Ascending aorta (tissue), 2 donors: ENCODE data around the gene GALNT12. TPM values are rescaled to one million over a fixed set of nuclear protein-coding genes. Genes with fewer than 3 reads are reported as not detected.

Experiments used
- DNase-seq, 2 donors: peaks; one replicate each; pipeline ENCODE4 v3.0.0-alpha.2; 2019; ENCODE audit warnings: low spot score in 2 of 2
- H3K27ac ChIP-seq, 2 donors: fragments of 200-600 bp; sonication (generic); one replicate each; pipeline ENCODE4 v1.5.1; 2016 to 2017; ENCODE audit warnings: mild to moderate bottlenecking in 1 of 2
- H3K27me3 ChIP-seq: fragments of 200-600 bp; sonication (generic); one replicate; pipeline ENCODE4 v1.5.1; 2017
- H3K36me3 ChIP-seq, 2 donors: fragments of 200-600 bp; sonication (generic); one replicate each; pipeline ENCODE4 v1.5.1; 2016
- H3K4me1 ChIP-seq, 2 donors: fragments of 200-600 bp; sonication (generic); one replicate each; pipeline ENCODE4 v1.5.1; 2016 to 2017; ENCODE audit warnings: mild to moderate bottlenecking in 1 of 2
- H3K4me3 ChIP-seq, 2 donors: fragments of 200-600 bp; sonication (generic); one replicate each; pipeline ENCODE4 v1.5.1; 2016 to 2017; ENCODE audit warnings: mild to moderate bottlenecking in 1 of 2
- H3K9me3 ChIP-seq, 2 donors: fragments of 200-600 bp; sonication (generic); one replicate each; pipeline ENCODE4 v1.5.1; 2016
- intact Hi-C: fragments of 100-400 bp; cut with DNase I; formaldehyde crosslinking; loops from one replicate; pipeline ENCODE4 v1.15.1; 2023
- total RNA-seq: library from RNA; depleted of rRNA; stranded (reverse); fragments of >200 nt; gene quantifications from one replicate; pipeline ENCODE4 v1.1.0, GENCODE V29; 2016
- TF ChIP-seq, protein P1 (sequence below), 3 experiments: fragments of 200-600 bp in 2 of 3; fragments of 450-650 bp in 1 of 3; sonication (generic) in 2 of 3; IDR thresholded peaks; one replicate each; pipeline ENCODE4 v1.5.1; 2016 to 2019; ENCODE audit warnings: antibody characterized with exemption in 3 of 3, mild to moderate bottlenecking in 1 of 3, moderate library complexity in 1 of 3

Gene GALNT12
- total RNA-seq, 1 donor from 2014 or later: 0.53 TPM

GRCh38 chr9:98879094-98879962 is 71.9 kb downstream of the GALNT12 start:
- H3K4me1 ChIP-seq: no peaks in the 10 kb centered on the region
- TF ChIP-seq, protein P1, sequence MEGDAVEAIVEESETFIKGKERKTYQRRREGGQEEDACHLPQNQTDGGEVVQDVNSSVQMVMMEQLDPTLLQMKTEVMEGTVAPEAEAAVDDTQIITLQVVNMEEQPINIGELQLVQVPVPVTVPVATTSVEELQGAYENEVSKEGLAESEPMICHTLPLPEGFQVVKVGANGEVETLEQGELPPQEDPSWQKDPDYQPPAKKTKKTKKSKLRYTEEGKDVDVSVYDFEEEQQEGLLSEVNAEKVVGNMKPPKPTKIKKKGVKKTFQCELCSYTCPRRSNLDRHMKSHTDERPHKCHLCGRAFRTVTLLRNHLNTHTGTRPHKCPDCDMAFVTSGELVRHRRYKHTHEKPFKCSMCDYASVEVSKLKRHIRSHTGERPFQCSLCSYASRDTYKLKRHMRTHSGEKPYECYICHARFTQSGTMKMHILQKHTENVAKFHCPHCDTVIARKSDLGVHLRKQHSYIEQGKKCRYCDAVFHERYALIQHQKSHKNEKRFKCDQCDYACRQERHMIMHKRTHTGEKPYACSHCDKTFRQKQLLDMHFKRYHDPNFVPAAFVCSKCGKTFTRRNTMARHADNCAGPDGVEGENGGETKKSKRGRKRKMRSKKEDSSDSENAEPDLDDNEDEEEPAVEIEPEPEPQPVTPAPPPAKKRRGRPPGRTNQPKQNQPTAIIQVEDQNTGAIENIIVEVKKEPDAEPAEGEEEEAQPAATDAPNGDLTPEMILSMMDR (IDR thresholded peaks at IDR 0.05): no peak
- H3K27me3 ChIP-seq: no peaks in the 10 kb centered on the region
- intact Hi-C loops: no loop called here
- H3K4me3 ChIP-seq: no peak overlapping the region
- H3K27ac ChIP-seq: no peak overlapping the region
- no peaks in the 10 kb centered on the region for H3K36me3 ChIP-seq
- no peaks in the 10 kb centered on the region for H3K9me3 ChIP-seq
- DNase-seq: peak in 1 of 2 donors; percentile 21

GRCh38 chr9:98879963-98880310 is 72.5 kb downstream of the GALNT12 start:
- intact Hi-C loops: no loop called here
- Histone ChIP-seq H3K36me3 (no peaks in the 10 kb centered on the region), H3K4me3 (no peak overlapping the region), H3K27me3 (no peaks in the 10 kb centered on the region), H3K4me1 (no peaks in the 10 kb centered on the region), H3K27ac (no peak overlapping the region), H3K9me3 (no peaks in the 10 kb centered on the region)
- TF ChIP-seq, protein P1 (IDR thresholded peaks at IDR 0.05): no peak
- DNase-seq: peak in 1 of 2 donors; percentile 63

DNA sequence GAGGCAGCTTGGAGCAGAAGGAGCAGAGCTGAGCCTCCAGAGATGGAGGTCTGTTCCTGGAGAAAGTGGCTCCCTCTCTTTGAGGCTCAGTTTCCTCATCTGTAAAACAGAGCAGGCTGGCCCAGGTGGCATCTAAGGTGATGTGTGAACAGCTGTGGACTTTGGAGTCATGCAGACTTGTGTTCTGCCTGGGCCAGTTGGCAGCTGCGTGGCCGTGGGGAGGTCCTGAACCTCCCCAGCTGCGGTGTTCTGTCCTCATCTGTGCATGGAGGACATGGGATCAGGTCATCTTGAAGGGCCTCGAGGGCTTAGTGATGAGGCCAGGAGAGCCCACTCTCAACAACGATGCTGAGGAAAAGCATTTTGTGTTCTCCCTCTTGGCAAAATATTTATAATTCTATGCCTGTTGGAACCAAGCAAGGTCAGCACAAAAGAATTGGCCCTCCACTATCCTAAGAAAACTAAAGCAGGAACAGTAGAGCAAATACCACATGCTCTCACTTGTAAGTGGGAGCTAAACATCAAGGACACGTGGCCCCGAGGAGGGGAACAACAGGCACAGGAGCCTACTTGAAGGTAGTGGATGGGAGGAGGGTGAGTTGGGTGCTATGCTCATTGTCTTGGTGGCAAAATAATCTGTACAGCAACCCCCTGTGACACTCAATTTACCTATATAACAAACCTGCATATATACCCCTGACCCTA is 73.0 kb downstream of the GALNT12 start:
- intact Hi-C loops: no loop called here
- H3K9me3 ChIP-seq: no peaks in the 10 kb centered on the region
- no peaks in the 10 kb centered on the region for H3K36me3 ChIP-seq
- H3K27me3 ChIP-seq: no peaks in the 10 kb centered on the region
- H3K27ac ChIP-seq: no peak overlapping the region
- TF ChIP-seq, protein P1 (IDR thresholded peaks at IDR 0.05): no peak
- no peaks in the 10 kb centered on the region for H3K4me1 ChIP-seq
- no peak overlapping the region for H3K4me3 ChIP-seq
- peak in 1 of 2 donors; percentile 34 for DNase-seq

DNA sequence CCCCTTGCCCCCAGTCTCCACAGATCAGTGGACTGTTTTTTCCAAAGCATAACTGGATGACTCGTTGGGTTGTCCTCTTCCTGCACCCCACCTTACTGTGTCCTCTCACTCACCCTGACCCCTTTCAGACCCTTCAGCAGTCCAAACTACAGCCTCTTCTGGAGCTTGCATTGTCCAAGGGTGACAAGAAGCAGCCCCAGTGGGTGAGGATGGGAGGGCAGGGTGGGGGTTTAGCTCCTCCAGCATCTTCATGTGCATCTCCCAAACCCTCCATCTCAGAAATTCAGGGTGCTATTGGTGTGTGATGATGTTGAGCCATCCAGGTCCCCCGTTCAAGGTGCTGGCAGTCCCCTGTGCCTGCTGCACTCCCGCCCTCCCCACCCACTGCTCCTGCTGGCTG is 73.9 kb downstream of the GALNT12 start:
- Histone ChIP-seq H3K27ac (no peak overlapping the region), H3K27me3 (no peaks in the 10 kb centered on the region), H3K9me3 (no peaks in the 10 kb centered on the region), H3K36me3 (no peaks in the 10 kb centered on the region), H3K4me3 (no peak overlapping the region), H3K4me1 (no peaks in the 10 kb centered on the region)
- intact Hi-C loops: no loop called here
- DNase-seq: peak in 1 of 2 donors; percentile 33
- TF ChIP-seq, protein P1 (IDR thresholded peaks at IDR 0.05): no peak

DNA sequence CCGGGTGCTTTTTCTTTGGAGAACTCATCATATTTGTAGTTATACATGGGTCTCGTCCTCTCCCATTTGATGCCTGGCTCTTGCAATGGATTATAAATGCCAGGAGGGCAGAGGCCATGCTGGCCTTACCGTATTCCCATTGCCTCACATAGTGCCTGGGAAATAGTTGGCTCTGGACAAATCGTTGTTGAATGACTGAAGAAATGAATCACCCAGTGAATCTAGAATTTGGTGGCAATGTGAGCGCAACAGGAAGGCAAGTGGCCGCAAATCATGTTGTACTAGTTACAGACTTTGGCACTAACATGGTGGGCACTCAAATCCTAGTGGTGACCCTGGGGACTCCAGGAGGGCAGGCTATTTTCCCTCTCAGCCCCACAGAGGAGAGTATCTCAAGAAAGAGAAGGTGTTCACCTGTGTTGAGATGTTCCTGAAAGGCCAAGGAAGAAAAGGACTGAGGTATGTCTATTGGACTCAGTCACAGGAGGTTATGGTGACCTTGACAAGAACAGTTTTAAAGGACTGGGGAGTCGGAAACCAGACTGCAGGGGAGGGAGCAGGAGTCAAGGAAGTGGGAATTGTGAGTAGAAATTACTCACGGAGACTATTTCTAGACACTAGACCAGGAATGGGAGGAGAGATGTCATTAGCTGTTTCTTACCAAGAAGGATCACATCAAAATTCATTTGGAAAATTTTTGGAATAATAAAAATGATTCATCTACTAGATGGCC is 74.5 kb downstream of the GALNT12 start:
- H3K27me3 ChIP-seq: no peaks in the 10 kb centered on the region
- intact Hi-C loops: no loop called here
- TF ChIP-seq, protein P1 (IDR thresholded peaks at IDR 0.05): no peak
- H3K9me3 ChIP-seq: no peaks in the 10 kb centered on the region
- H3K36me3 ChIP-seq: no peaks in the 10 kb centered on the region
- no peak overlapping the region for H3K4me3 ChIP-seq
- H3K27ac ChIP-seq: peak overlapping the region in 1 of 2 donors; percentile 43
- H3K4me1 ChIP-seq: peaks cover 0 to under 1% of the 10 kb centered on the region in 2 donors
- peak in 1 of 2 donors; percentile 61 for DNase-seq
